Spinal cord (tissue), 10 donors: ENCODE results near the gene ACSS2. TPM values are rescaled to one million over a fixed set of nuclear protein-coding genes. Genes with fewer than 3 reads are reported as not detected.

Experiments used
- DNase-seq, 6 donors: peaks; one replicate each; pipeline versions ENCODE4 v3.0.0 to v3.0.0-alpha.2; 2013 to 2015; ENCODE audit warnings: low spot score in 6 of 6, low read depth in 4 of 6
- H3K27ac ChIP-seq: one replicate; pipeline ENCODE4 v1.5.1; 2013; ENCODE audit warnings: low read depth, low read length, control low read depth
- H3K27me3 ChIP-seq: one replicate; pipeline ENCODE4 v1.6.1; 2013; ENCODE audit warnings: low read length; ENCODE audit not compliant: control insufficient read depth, insufficient read depth
- H3K36me3 ChIP-seq: one replicate; pipeline ENCODE4 v1.6.1; 2013; ENCODE audit warnings: low read length; ENCODE audit not compliant: control insufficient read depth, insufficient read depth
- H3K4me1 ChIP-seq: one replicate; pipeline ENCODE4 v1.6.1; 2013; ENCODE audit warnings: low read length; ENCODE audit not compliant: control insufficient read depth, insufficient read depth
- H3K4me3 ChIP-seq: one replicate; pipeline ENCODE4 v1.5.1; 2013; ENCODE audit warnings: low read depth, low read length, control low read depth
- H3K9me3 ChIP-seq: one replicate; pipeline ENCODE4 v1.6.1; 2013; ENCODE audit warnings: low read length; ENCODE audit not compliant: control insufficient read depth, insufficient read depth
- WGBS: methylation state at CpG from one replicate; pipeline ENCODE4 v1.1.5; 2013; ENCODE audit warnings: missing lambda C conversion rate; ENCODE audit not compliant: insufficient coverage; 5-methylcytosine and 5-hydroxymethylcytosine counted together
- polyA plus RNA-seq, 2 donors: library from polyadenylated mRNA; unstranded; fragments of 120-200 nt; gene quantifications; one replicate each; pipeline ENCODE4 v1.2.1, GENCODE V29; 2013; ENCODE audit not compliant: insufficient read length in 2 of 2
- total RNA-seq, 2 donors: library from RNA; depleted of rRNA in 1 of 2; stranded (reverse); fragments of 120-200 nt in 1 of 2; fragments of >200 nt in 1 of 2; gene quantifications; one replicate each; pipeline versions ENCODE4 v1.2.3 to v1.2.4, GENCODE V29; 2013 to 2014
- donor health status: healthy.

Gene ACSS2
- total and polyA plus RNA-seq, 4 donors: 27.8 to 48.5 (median 36.7) TPM

DNA sequence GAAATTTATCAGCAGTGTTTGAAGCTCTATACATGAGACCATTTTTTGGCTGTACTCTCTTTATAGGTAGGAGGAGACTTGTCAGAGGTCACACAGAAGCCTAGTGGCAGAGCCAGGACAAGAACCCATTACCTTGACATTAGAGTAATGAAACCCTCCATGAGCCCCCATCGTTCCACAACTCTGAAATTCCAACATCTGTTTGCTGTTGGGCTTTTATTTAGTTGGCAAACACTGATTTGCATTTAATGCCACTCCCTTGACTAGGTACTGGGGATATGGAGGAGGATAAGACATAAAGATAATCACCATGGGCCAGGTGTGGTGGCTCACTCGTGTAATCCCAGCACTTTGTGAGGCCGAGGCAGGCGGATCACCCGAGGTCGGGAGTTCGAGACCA, 77.5 kb downstream of the ACSS2 start:
- no peak for DNase-seq
- H3K27me3 ChIP-seq: no peaks in the 10 kb centered on the region
- H3K36me3 ChIP-seq: peaks cover 14% of the 10 kb centered on the region
- WGBS: no CpG with 5 or more reads among the region's 7 CpGs
- no peak overlapping the region for H3K4me3 ChIP-seq
- no peaks in the 10 kb centered on the region for H3K9me3 ChIP-seq
- no peak overlapping the region for H3K27ac ChIP-seq
- peaks cover 19% of the 10 kb centered on the region for H3K4me1 ChIP-seq

DNA sequence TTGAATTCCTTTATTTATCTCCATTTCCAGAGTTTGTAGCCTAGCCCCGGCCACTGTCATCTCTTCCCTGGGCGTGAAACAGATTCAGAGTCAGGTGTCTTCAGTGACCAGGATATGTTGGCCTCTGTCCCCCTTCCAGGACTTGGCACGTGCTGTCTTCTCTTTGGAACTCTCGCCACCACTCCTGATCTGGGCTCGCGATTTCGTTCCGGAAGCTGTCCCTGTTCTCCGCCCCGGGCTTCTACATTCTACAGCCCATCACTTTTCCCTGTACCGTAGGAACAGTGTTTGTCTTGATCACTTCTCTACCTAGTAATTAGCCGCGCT, 78.5 kb downstream of the ACSS2 start:
- 8% methylated on average over 12 of the region's 13 CpGs for WGBS
- Histone ChIP-seq H3K4me3 (peak overlapping the region; percentile 95), H3K36me3 (peaks cover 7% of the 10 kb centered on the region), H3K9me3 (no peaks in the 10 kb centered on the region), H3K27me3 (no peaks in the 10 kb centered on the region), H3K4me1 (peaks cover 19% of the 10 kb centered on the region), H3K27ac (peak overlapping the region; percentile 95)
- peak in 2 of 6 donors; percentile 12 to 62 for DNase-seq

DNA sequence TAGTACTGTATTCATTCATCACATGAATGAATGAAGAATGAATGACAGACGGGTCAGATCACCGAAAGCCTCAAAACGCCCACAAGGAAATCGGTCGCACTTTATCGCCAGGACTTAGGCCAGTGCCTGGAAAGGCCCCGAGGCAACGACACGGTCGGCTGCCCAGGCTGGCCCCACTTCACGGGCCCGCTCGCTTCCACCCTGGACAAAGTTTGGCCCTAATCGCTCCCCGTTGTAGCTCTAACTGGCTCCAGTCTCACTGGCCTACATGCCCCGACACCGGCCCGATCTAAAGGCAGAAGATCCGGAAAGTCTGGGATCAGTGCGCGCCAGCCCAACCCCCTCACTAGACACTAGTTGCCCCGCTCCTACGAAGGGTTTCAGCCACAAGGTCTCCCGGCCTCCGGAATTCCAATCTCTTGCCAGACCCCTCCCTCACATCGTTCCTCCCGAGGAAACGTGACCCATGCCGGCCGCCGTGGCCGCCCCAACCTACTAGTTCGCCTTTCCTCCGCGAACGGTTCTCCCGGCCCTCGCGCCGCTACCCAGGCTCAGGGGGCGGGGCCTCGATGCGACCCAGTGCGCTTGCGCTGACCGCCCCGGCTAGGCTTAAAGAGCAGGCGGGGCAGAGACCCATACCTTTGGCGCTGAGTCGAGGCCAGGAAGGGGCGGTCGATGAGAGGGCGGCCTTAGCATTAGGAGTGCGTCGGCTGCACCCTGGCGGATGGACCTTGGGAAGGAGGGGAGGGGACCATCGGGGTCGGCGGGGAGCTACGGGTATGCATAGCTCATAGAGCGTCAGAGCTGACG, 79.0 kb downstream of the ACSS2 start, which contains the start of the genes GSS and MYH7B:
TSS of gene GSS (minus strand) at position 576 of the 810 bp plus-strand sequence. CDS start 3,954 bp downstream, outside the sequence.
TSS of gene MYH7B (plus strand) at position 638 of the 810 bp plus-strand sequence. CDS start 22,138 bp downstream, outside the sequence.
- H3K27me3 ChIP-seq: no peaks in the 10 kb centered on the region
- H3K4me3 ChIP-seq: peak within 1 kb of the TSS; percentile 95
- peaks cover 5% of the 10 kb centered on the region for H3K36me3 ChIP-seq
- peaks cover 19% of the 10 kb centered on the region for H3K4me1 ChIP-seq
- peak; percentile 90 to 98 (median 92) for DNase-seq
- under 1% methylated on average over 62 of the region's 62 CpGs for WGBS
- peak within 1 kb of the TSS; percentile 95 for H3K27ac ChIP-seq
- no peaks in the 10 kb centered on the region for H3K9me3 ChIP-seq

DNA sequence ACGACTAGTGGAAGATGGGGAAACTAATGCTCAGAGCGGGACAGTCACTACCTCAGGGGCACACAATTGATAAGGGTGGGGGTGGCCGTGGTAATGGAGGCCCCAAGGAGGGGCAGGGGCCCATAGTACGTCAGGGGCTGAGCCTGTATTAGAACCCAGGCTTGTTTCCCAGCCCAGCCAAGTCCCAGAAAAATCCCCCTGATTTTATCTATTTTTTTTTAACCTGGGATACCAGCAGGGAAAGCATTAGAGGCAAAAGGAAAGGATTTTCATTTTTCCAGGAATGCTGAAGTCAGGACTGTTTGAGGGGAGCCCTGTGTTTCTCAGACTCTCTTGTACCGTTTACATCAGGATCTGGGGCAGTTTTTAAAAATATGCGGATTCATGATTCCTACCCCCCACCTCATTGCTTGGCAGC, 79.6 kb downstream of the ACSS2 start:
- 0% methylated on average over 3 of the region's 6 CpGs for WGBS
- Histone ChIP-seq H3K27ac (peak overlapping the region; percentile 95), H3K4me1 (peaks cover 19% of the 10 kb centered on the region)

DNA sequence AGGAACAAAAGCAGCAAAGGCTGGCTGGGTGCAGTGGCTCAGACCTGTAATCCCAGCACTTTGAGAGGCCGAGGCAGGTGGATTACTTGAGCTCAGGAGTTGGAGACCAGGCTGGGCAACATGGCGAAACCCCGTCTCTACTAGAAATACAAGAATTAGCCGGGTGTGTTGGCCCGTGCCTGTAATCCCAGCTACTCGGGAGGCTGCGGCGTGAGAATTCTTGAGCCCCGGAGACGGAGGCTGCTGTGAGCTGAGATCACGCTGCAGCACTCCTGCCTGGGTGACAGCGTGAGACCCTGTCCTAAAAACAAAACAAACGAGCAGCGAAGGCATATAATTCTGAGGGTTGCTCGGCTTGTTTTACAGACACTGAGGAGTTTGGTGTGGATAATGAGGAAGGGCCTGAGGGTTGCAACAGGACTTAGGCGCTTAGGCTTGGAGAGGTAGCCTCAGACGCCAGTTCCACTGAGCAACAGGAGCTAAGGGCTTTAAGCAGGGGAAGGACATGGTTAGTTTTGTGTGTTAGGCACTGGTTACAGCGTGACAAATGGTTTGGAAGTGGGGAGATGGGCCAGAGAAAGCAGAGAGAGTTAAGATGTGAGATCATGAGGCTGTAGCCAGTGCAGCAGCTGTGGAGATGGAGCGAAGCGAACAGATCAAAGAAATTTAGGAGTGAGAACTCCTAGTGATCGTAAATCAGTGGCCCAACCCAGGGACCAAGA, 80.5 kb downstream of the ACSS2 start:
- H3K27me3 ChIP-seq: no peaks in the 10 kb centered on the region
- peaks cover 19% of the 10 kb centered on the region for H3K4me1 ChIP-seq
- WGBS: 51% methylated on average over 19 of the region's 21 CpGs
- DNase-seq: no peak
- H3K4me3 ChIP-seq: no peak overlapping the region
- no peaks in the 10 kb centered on the region for H3K36me3 ChIP-seq
- peak overlapping the region; percentile 95 for H3K27ac ChIP-seq
- H3K9me3 ChIP-seq: no peaks in the 10 kb centered on the region

More for the DNA sequence above, 79.6 kb downstream of the ACSS2 start:
- no peaks in the 10 kb centered on the region for H3K9me3 ChIP-seq
- H3K36me3 ChIP-seq: peaks cover 3% of the 10 kb centered on the region
- no peak for DNase-seq
- H3K27me3 ChIP-seq: no peaks in the 10 kb centered on the region
- peak overlapping the region; percentile 95 for H3K4me3 ChIP-seq

DNA sequence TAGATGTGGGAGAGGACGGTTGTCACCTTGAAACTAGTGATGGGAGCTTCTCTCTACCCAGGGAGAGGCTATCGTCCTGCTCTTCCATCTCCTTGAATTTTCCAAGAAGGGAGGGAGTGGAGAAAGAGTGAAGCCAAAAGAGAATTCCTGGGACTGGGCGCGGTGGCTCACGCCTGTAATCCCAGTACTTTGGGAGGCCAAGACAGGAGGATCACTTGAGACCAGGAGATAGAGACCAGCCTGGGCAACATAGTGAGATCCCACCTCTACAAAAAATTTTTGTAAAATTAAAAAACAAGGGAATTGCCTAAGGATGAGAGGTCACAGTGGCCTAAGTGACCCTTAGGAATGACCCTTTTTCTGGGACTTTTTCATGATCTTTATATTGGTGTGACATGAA, 88.1 kb downstream of the ACSS2 start:
- no peaks in the 10 kb centered on the region for H3K27me3 ChIP-seq
- WGBS: 90% methylated on average over 5 of the region's 5 CpGs
- no peak for DNase-seq

DNA sequence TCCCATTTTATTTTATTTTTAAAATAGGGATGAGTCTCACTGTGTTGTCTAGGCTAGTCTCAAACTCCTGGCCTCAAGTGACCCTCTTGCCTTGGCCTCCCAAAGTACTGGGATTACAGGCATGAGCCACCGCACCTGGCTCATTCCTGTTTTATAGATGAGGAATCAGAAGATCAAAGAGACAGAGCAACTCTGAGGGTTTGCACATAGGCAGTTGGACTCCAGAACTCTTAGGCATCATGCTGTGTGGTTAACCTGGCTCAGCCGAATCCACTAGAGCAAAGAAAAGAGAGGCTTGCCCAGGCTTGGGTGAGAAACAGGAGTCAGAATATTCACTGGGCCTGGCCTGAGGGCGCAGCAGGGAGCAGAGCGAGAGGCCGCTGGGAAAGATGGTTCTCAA, 88.6 kb downstream of the ACSS2 start:
- no peaks in the 10 kb centered on the region for H3K27me3 ChIP-seq
- H3K27ac ChIP-seq: no peak overlapping the region
- 97% methylated on average over 5 of the region's 5 CpGs for WGBS
- DNase-seq: no peak
- peaks cover 4% of the 10 kb centered on the region for H3K4me1 ChIP-seq
- H3K36me3 ChIP-seq: no peaks in the 10 kb centered on the region
- H3K9me3 ChIP-seq: no peaks in the 10 kb centered on the region
- H3K4me3 ChIP-seq: no peak overlapping the region

More for the DNA sequence above, 88.1 kb downstream of the ACSS2 start:
- no peak overlapping the region for H3K4me3 ChIP-seq
- H3K27ac ChIP-seq: no peak overlapping the region
- H3K9me3 ChIP-seq: no peaks in the 10 kb centered on the region
- H3K36me3 ChIP-seq: no peaks in the 10 kb centered on the region
- H3K4me1 ChIP-seq: peaks cover 4% of the 10 kb centered on the region

DNA sequence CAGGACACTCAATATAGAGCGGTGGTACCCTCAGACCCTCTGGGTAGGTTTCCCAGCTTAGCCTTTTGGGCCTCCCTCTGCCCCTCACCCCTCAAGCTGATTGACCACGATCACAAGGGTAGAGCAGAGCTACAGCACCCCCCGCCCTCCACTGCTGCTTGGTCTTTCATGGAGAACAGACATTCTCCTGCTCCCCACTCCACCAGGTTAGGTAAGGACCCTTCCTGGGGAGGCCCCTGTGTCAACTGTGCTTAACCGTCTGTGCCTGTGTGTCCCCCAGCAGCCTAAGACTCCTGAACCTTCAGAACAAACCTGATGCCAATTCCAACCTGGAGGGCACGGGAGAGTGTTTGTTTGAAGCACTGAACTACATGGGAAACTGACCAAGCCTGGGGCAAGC, 91.0 kb downstream of the ACSS2 start:
- WGBS: 85% methylated on average over 4 of the region's 5 CpGs
- H3K27ac ChIP-seq: no peak overlapping the region
- no peaks in the 10 kb centered on the region for H3K9me3 ChIP-seq
- peaks cover 15% of the 10 kb centered on the region for H3K4me1 ChIP-seq
- no peaks in the 10 kb centered on the region for H3K27me3 ChIP-seq
- no peak overlapping the region for H3K4me3 ChIP-seq
- no peak for DNase-seq
- H3K36me3 ChIP-seq: no peaks in the 10 kb centered on the region

DNA sequence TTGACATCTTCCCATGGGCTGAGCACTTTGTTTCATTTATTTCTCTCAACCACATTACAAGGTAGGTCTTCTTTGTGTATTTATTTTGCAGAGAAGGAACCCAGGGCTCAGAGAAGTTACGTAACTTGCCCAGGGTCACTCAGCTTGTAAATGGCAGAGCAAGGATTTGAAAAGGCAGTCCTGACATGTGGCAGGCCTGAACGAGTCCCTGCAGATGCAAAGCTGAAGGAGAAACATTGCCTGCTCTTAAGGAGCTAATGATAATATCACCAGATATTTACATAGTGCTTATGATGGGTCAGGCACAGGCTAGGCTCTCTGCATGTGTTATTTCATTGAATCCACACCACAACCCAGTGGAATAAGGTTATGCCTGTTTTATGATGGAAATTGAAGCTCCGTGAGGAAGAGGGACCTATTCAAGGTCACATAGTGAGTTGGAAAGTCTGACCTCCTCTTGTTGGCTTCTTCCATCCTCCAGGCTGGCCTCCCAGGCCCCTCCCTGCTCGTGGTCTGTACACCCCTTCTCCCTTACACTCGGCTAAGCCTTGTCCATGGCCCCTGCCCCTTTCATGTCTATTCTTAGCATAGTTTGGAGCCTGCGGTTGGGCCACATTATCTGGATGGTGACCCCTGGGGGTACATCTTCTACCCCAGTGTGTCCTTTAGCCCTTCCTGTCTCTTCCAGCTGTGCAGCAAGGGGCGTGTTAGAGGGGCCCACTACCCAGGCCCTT, 91.8 kb downstream of the ACSS2 start:
- Histone ChIP-seq H3K4me1 (peaks cover 15% of the 10 kb centered on the region), H3K9me3 (no peaks in the 10 kb centered on the region), H3K4me3 (no peak overlapping the region), H3K36me3 (no peaks in the 10 kb centered on the region), H3K27me3 (no peaks in the 10 kb centered on the region), H3K27ac (no peak overlapping the region)
- no peak for DNase-seq
- WGBS: 67% methylated on average over 4 of the region's 7 CpGs
